Left ventricle myocardium inferior (tissue), 1 donor: ENCODE data around the gene PPP1R3G. TPM values are rescaled to one million over a fixed set of nuclear protein-coding genes. Genes with fewer than 3 reads are reported as not detected.
"Not testable (repeated sequence)": the region's sequence is repeated elsewhere in the genome, so short reads cannot be mapped to it uniquely, and the experiment has no call there.

Experiments used
- DNase-seq: peaks from one replicate; pipeline ENCODE4 v3.0.0-alpha.2; 2020
- H3K27ac ChIP-seq: fragments of 200-600 bp; replicated peaks from 2 replicates; pipeline ENCODE4 v1.8.0; 2021
- H3K27me3 ChIP-seq: fragments of 200-600 bp; 2 replicates; pipeline ENCODE4 v1.8.0; 2021; ENCODE audit warnings: low read depth
- H3K36me3 ChIP-seq: fragments of 200-600 bp; 2 replicates; pipeline ENCODE4 v1.8.0; 2021
- H3K4me1 ChIP-seq: fragments of 200-600 bp; 2 replicates; pipeline ENCODE4 v1.8.0; 2021
- H3K4me3 ChIP-seq: fragments of 200-600 bp; 2 replicates; pipeline ENCODE4 v1.8.0; 2021; ENCODE audit warnings: mild to moderate bottlenecking, moderate library complexity
- H3K9me3 ChIP-seq: fragments of 200-600 bp; replicated peaks from 2 replicates; pipeline ENCODE4 v1.8.0; 2021
- intact Hi-C: fragments of 100-400 bp; cut with micrococcal nuclease; formaldehyde crosslinking; loops from one replicate; pipeline ENCODE4 v1.11.0; 2022
- total RNA-seq: library from RNA; stranded (reverse); fragmentation: NEBNext Ultra II Directional; extraction: Animal tissue kit (Norgen Biotek cat#: 25700); gene quantifications from one replicate; pipeline ENCODE4 v1.2.1, GENCODE V29; 2021
- TF ChIP-seq, protein P1 (sequence below): fragments of 200-600 bp; IDR thresholded peaks from 2 replicates; pipeline ENCODE4 v1.8.0; 2021; ENCODE audit warnings: antibody characterized with exemption, mild to moderate bottlenecking, borderline replicate concordance
- donor health status: DM: no; HTN: yes; CAD: no; lungs with severe emphysema.

PPP1R3G gene
- total RNA-seq, 1 donor from 2014 or later = 11.1 TPM

DNA sequence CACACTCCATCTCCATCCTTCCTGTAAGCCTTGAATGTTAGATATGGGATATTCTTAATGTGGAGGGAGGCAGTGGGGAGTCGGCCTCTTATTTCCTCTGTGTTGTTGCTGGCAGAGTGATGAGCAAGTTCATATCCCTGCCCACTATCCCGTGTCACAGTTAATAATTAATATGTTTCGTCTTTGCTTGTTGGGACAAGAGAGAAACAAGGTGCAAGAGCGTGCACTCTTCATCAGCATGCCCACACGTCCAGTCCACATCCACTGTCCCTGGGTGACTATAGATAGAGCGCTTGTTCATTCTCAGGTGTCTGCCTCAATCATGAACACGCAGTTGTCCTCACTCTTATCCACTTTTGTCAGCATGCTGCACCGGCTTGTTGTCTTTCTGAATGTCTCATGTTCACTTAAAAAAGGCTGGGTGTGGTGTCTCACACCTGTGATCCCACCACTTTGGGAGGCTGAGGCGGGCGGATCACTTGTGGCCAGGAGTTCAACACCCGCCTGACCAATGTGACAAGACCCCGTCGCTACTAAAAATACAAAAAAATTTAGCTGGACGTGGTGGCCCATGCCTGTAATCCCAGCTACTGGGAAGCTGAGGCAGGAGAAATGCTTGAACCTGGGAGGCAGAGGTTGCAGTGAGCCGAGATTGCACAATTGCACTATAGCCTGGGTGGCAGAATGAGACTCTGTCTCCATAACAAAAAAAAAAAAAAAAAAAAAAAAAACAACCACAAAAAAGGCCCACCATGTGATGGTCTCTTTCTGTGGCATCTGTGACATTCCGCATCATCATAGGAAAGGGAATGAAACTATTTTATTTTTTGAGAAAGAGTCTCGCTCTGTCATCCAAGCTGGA is 34.2 kb downstream of the PPP1R3G start:
- Histone ChIP-seq H3K9me3 (no peaks in the 10 kb centered on the region), H3K36me3 (no peaks in the 10 kb centered on the region), H3K4me1 (peaks cover 28% of the 10 kb centered on the region), H3K27ac (no peak overlapping the region), H3K27me3 (no peaks in the 10 kb centered on the region), H3K4me3 (no peak overlapping the region)
- intact Hi-C loops = no loop called here
- DNase-seq = no peak
- TF ChIP-seq, protein P1, sequence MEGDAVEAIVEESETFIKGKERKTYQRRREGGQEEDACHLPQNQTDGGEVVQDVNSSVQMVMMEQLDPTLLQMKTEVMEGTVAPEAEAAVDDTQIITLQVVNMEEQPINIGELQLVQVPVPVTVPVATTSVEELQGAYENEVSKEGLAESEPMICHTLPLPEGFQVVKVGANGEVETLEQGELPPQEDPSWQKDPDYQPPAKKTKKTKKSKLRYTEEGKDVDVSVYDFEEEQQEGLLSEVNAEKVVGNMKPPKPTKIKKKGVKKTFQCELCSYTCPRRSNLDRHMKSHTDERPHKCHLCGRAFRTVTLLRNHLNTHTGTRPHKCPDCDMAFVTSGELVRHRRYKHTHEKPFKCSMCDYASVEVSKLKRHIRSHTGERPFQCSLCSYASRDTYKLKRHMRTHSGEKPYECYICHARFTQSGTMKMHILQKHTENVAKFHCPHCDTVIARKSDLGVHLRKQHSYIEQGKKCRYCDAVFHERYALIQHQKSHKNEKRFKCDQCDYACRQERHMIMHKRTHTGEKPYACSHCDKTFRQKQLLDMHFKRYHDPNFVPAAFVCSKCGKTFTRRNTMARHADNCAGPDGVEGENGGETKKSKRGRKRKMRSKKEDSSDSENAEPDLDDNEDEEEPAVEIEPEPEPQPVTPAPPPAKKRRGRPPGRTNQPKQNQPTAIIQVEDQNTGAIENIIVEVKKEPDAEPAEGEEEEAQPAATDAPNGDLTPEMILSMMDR = no peak

DNA sequence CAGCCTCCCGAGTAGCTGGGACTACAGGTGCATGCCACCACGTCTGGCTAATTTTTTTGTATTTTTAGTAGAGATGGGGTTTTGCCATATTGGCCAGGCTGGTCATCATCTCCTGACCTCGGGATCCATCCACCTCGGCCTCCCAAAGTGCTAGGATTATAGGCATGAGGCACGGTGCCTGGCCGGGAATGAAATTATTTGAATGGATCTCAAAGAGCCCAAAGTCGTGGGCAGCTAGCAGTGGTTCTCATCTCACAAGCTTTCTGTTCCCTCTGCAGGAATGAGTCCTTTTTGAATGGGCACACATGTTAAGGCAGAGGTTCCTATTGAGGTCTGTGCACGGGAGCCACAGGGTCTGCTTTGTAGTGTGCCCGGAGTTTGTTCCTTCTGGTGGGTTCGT is 34.9 kb downstream of the PPP1R3G start:
- Histone ChIP-seq H3K4me1 (peaks cover 24% of the 10 kb centered on the region), H3K4me3 (no peak overlapping the region), H3K36me3 (no peaks in the 10 kb centered on the region), H3K9me3 (no peaks in the 10 kb centered on the region), H3K27ac (no peak overlapping the region), H3K27me3 (no peaks in the 10 kb centered on the region)
- no peak for DNase-seq
- TF ChIP-seq, protein P1 = no peak
- intact Hi-C loops = no loop called here

DNA sequence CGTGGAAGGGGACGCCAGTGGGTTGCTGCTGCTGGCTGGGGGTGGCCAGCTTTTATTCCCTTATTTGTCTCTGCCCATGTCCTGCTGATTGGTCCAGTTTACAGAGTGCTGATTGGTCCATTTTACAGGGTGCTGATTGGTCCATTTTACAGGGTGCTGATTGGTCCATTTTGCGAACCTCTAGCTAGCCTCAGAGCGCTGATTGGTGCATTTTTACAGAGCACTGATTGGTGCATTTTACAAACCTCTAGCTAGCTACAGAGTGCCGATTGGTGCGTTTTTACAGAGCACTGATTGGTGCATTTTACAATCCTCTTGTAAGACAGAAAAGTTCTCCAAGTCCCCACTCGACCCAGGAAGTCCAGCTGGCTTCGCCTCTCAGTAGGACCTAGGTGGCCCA is 35.4 kb downstream of the PPP1R3G start:
- H3K4me3 ChIP-seq, H3K27me3 ChIP-seq, H3K36me3 ChIP-seq, intact Hi-C loops, H3K27ac ChIP-seq, DNase-seq, H3K9me3 ChIP-seq: not testable (repeated sequence)
- peaks cover 24% of the 10 kb centered on the region for H3K4me1 ChIP-seq

DNA sequence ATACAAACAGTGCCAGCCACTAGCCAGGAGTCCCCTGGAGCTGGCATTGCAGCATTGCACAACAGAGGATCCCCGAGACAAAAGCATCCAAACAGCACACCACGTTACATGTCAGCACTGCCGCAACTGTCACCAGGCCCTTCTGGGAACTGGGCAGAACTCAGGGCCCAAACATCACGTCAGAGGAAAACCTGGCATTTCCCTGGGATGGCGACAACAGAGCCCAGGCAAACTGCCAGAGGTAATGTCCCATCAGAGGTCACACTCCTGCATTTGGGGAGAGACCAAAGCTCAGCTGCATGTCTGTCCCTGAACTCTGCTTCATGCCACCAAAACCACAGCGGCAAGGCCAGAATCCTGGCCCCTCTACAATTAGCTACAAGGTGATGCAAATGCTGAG is 36.3 kb downstream of the PPP1R3G start:
- Histone ChIP-seq H3K4me1 (peaks cover 33% of the 10 kb centered on the region), H3K9me3 (no peaks in the 10 kb centered on the region), H3K27ac (peak overlapping the region; percentile 75), H3K4me3 (no peak overlapping the region), H3K27me3 (no peaks in the 10 kb centered on the region), H3K36me3 (no peaks in the 10 kb centered on the region)
- intact Hi-C loops = no loop called here
- DNase-seq = peak; percentile 69
- TF ChIP-seq, protein P1 = no peak

DNA sequence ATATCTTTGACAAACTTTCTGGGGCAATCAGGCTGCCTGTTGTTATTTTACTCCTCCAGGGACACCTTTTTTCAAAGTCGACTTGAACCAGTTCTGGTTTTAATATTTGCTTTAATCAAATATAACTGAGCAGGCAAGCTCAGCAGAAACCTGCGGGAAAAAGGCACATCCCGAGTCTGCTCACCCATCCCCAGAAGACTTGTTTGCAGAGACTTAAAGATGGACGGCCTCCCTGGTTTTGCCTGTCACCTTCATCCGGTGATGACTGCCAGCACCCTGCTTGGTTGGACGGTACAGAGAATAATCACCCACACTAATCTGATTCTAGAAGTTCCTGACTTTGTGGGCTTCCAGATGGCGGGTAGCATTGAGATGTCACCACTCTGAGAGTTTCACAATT is 36.8 kb downstream of the PPP1R3G start:
- Histone ChIP-seq H3K27ac (peak overlapping the region; percentile 75), H3K4me3 (no peak overlapping the region), H3K4me1 (peaks cover 33% of the 10 kb centered on the region), H3K27me3 (no peaks in the 10 kb centered on the region), H3K36me3 (no peaks in the 10 kb centered on the region), H3K9me3 (no peaks in the 10 kb centered on the region)
- no peak for DNase-seq
- intact Hi-C loops = no loop called here
- TF ChIP-seq, protein P1 = no peak

DNA sequence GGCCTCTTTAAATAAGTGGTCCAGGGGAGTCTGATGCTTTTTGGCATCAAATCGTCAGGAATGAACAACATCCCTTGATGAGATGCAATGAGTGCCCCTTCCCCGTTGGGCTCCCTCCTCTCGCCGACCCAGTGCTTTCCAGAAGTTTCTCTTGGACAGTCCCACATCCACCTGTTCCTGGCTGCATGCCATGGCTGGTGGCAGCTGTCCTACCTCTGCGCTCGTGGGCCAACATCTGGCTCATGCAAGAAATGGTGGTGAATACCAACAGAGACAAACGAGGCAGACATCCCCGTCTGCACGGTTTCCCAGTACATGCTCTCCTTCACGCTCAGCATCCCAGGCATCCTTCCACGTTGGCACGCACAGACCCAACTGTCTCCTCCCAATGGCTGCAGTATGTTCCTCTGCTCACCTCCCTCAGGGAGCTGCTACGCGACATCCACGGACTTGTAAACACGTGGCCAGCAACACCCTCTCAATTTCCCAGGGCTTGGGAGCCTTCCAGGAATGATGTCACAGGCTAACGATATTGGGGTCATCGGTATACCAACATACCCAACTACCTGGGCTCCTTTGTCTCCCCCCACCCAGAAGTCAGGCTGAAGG is 37.5 kb downstream of the PPP1R3G start:
- Histone ChIP-seq H3K4me1 (peaks cover 33% of the 10 kb centered on the region), H3K27ac (no peak overlapping the region), H3K36me3 (no peaks in the 10 kb centered on the region), H3K4me3 (no peak overlapping the region), H3K9me3 (no peaks in the 10 kb centered on the region), H3K27me3 (no peaks in the 10 kb centered on the region)
- TF ChIP-seq, protein P1 = no peak
- intact Hi-C loops = no loop called here
- no peak for DNase-seq
